Neural cell (in vitro differentiated cells): Measurements from ENCODE around the gene RBFOX2. TPM values are rescaled to one million over a fixed set of nuclear protein-coding genes. Genes with fewer than 3 reads are reported as not detected.

Experiments
- H2AFZ ChIP-seq: fragments of 200-600, 300-800 bp; sonication (generic), shearing (Covaris generic); 2 replicates; pipeline ENCODE4 v1.6.0; 2014; ENCODE audit warnings: low read depth, mild to moderate bottlenecking, antibody characterized with exemption, low read length, moderate library complexity
- H3F3A ChIP-seq: fragments of 200-600 bp; shearing (Covaris generic); 2 replicates; pipeline ENCODE4 v1.6.1; 2016; ENCODE audit warnings: mild to moderate bottlenecking, moderate library complexity, mixed read lengths, antibody characterized with exemption, low read length; ENCODE audit not compliant: insufficient read depth, poor library complexity, severe bottlenecking
- H3K27ac ChIP-seq: fragments of 200-600, 300-800 bp; sonication (generic), shearing (Covaris generic); 2 replicates; pipeline ENCODE4 v1.5.1; 2014; ENCODE audit warnings: mild to moderate bottlenecking, low read length, moderate library complexity
- H3K27me3 ChIP-seq: fragments of 300-800, 200-600 bp; sonication (generic), shearing (Covaris generic); 2 replicates; pipeline ENCODE4 v1.6.0; 2014; ENCODE audit warnings: mild to moderate bottlenecking, low read depth, low read length, moderate library complexity; ENCODE audit not compliant: insufficient read depth
- H3K36me3 ChIP-seq: fragments of 300-800, 200-600 bp; sonication (generic), shearing (Covaris generic); 2 replicates; pipeline ENCODE4 v1.5.1; 2014; ENCODE audit warnings: mild to moderate bottlenecking, antibody characterized with exemption, low read length, moderate library complexity; ENCODE audit not compliant: insufficient read depth
- H3K4me2 ChIP-seq: fragments of 300-800, 200-600 bp; sonication (generic), shearing (Covaris generic); 2 replicates; pipeline ENCODE4 v1.6.0; 2014; ENCODE audit warnings: mild to moderate bottlenecking, low read length
- H3K4me3 ChIP-seq: fragments of 300-800, 200-600 bp; sonication (generic), shearing (Covaris generic); 2 replicates; pipeline ENCODE4 v1.5.1; 2014; ENCODE audit warnings: mild to moderate bottlenecking, low read length, moderate library complexity
- H3K79me2 ChIP-seq: fragments of 200-600 bp; shearing (Covaris generic); replicated peaks from 2 replicates; pipeline ENCODE4 v1.6.0; 2014; ENCODE audit warnings: mild to moderate bottlenecking, low read length, moderate library complexity; ENCODE audit not compliant: insufficient read depth
- H3K9ac ChIP-seq: fragments of 300-800, 200-600 bp; sonication (generic), shearing (Covaris generic); 2 replicates; pipeline ENCODE4 v1.6.1; 2016; ENCODE audit warnings: mild to moderate bottlenecking, low read length, mixed read lengths
- H3K9me2 ChIP-seq: fragments of 200-600 bp; shearing (Covaris generic); 2 replicates; pipeline ENCODE4 v1.6.1; 2016; ENCODE audit warnings: mild to moderate bottlenecking, low read length, mixed read lengths; ENCODE audit not compliant: insufficient read depth
- H3K9me3 ChIP-seq: fragments of 200-600, 300-800 bp; sonication (generic), shearing (Covaris generic); 2 replicates; pipeline ENCODE4 v1.6.1; 2016; ENCODE audit warnings: mild to moderate bottlenecking, mixed run types, low read length, moderate library complexity, mixed read lengths
- H4K20me1 ChIP-seq: fragments of 200-600 bp; shearing (Covaris generic); 2 replicates; pipeline ENCODE4 v1.6.1; 2016; ENCODE audit warnings: mild to moderate bottlenecking, mixed run types; ENCODE audit not compliant: insufficient read depth
- CTCF ChIP-seq: fragments of 450-650 bp; IDR thresholded peaks from 2 replicates; pipeline ENCODE4 v1.5.1; 2014; ENCODE audit warnings: antibody characterized with exemption, mild to moderate bottlenecking, moderate library complexity; ENCODE audit not compliant: poor library complexity, severe bottlenecking
- EP300 ChIP-seq: fragments of 450-650 bp; conservative IDR thresholded peaks from 2 replicates; pipeline ENCODE4 v1.6.1; 2014; ENCODE audit warnings: antibody characterized with exemption, mild to moderate bottlenecking, moderate library complexity; ENCODE audit not compliant: poor library complexity, severe bottlenecking
- EZH2 ChIP-seq: fragments of 200-600, 300-800 bp; shearing (Covaris generic), sonication (generic); IDR thresholded peaks from 2 replicates; pipeline ENCODE4 v1.6.1; 2014; ENCODE audit warnings: antibody characterized with exemption, low read length, borderline replicate concordance, mild to moderate bottlenecking; ENCODE audit not compliant: insufficient read depth, poor library complexity, severe bottlenecking
- MXI1 ChIP-seq: fragments of 450-650 bp; conservative IDR thresholded peaks from 2 replicates; pipeline ENCODE4 v1.6.1; 2014; ENCODE audit warnings: antibody characterized with exemption, mild to moderate bottlenecking; ENCODE audit not compliant: poor library complexity, severe bottlenecking
- POLR2AphosphoS5 ChIP-seq: IDR thresholded peaks from 2 replicates; pipeline ENCODE4 v1.6.1; 2012
- RAD21 ChIP-seq: fragments of 450-650 bp; conservative IDR thresholded peaks from 2 replicates; pipeline ENCODE4 v1.6.1; 2014; ENCODE audit warnings: antibody characterized with exemption, mild to moderate bottlenecking, moderate library complexity
- REST ChIP-seq: IDR thresholded peaks from 2 replicates; pipeline ENCODE4 v1.6.1; 2012; ENCODE audit warnings: borderline replicate concordance
- SMC3 ChIP-seq: fragments of 450-650 bp; conservative IDR thresholded peaks from 2 replicates; pipeline ENCODE4 v1.6.1; 2014; ENCODE audit warnings: antibody characterized with exemption, mild to moderate bottlenecking, moderate library complexity; ENCODE audit not compliant: poor library complexity
- TAF1 ChIP-seq: IDR thresholded peaks from 2 replicates; pipeline ENCODE4 v1.6.1; 2012; ENCODE audit warnings: low read depth
- polyA plus RNA-seq: library from polyadenylated mRNA; depleted of rRNA; stranded (reverse); fragments of >200 nt; gene quantifications from 2 replicates; pipeline ENCODE4 v1.2.3, GENCODE V29; 2014

RBFOX2 gene
- polyA plus RNA-seq, 1 donor from 2014 or later = 529 TPM

- Histone ChIP-seq H4K20me1 (no peaks in the 10 kb centered on the region), H3K4me3 (no peak overlapping the region), H3K9me2 (no peaks in the 10 kb centered on the region), H3K36me3 (no peaks in the 10 kb centered on the region), H2AFZ (no peak overlapping the region), H3K4me2 (no peak overlapping the region), H3F3A (no peaks in the 10 kb centered on the region), H3K27ac (no peak overlapping the region), H3K9ac (no peak overlapping the region), H3K79me2 (no peaks in the 10 kb centered on the region), H3K27me3 (no peaks in the 10 kb centered on the region), H3K9me3 (no peaks in the 10 kb centered on the region)
- TF ChIP-seq MXI1 (no peak), EZH2 (no peak), SMC3 (no peak), CTCF (no peak)
Measured at GRCh38 chr22:35708917-35709316, 319.7 kb downstream of the RBFOX2 start.

- Histone ChIP-seq H2AFZ (no peak overlapping the region), H3F3A (no peaks in the 10 kb centered on the region), H3K79me2 (no peaks in the 10 kb centered on the region), H3K9me3 (no peaks in the 10 kb centered on the region), H3K27me3 (no peaks in the 10 kb centered on the region), H3K9me2 (no peaks in the 10 kb centered on the region), H3K4me3 (no peak overlapping the region), H3K27ac (no peak overlapping the region), H3K4me2 (no peak overlapping the region), H3K9ac (no peak overlapping the region), H3K36me3 (no peaks in the 10 kb centered on the region), H4K20me1 (no peaks in the 10 kb centered on the region)
- TF ChIP-seq EP300 = no peak
- no peak for TF ChIP-seq CTCF
- TF ChIP-seq TAF1 = no peak
- no peak for TF ChIP-seq SMC3
- no peak for TF ChIP-seq POLR2AphosphoS5
- no peak for TF ChIP-seq REST
- no peak for TF ChIP-seq EZH2
- TF ChIP-seq RAD21 = no peak
- TF ChIP-seq MXI1 = no peak
Measured at GRCh38 chr22:35708453-35708852, 320.2 kb downstream of the RBFOX2 start.
